Colonic mucosa (tissue), 4 donors: ENCODE results near the gene OR6S1. TPM values are rescaled to one million over a fixed set of nuclear protein-coding genes. Genes with fewer than 3 reads are reported as not detected.

Source experiments
- DNase-seq: peaks from one replicate; pipeline ENCODE4 v3.0.0-alpha.2; 2020
- H3K27ac ChIP-seq: fragments of 200-600 bp; one replicate; pipeline ENCODE4 v1.8.0; 2021
- H3K27me3 ChIP-seq: fragments of 200-600 bp; one replicate; pipeline ENCODE4 v1.8.0; 2021
- H3K36me3 ChIP-seq: fragments of 200-600 bp; one replicate; pipeline ENCODE4 v1.8.0; 2021
- H3K4me1 ChIP-seq: fragments of 200-600 bp; one replicate; pipeline ENCODE4 v1.8.0; 2021; ENCODE audit warnings: mild to moderate bottlenecking
- H3K4me3 ChIP-seq: fragments of 200-600 bp; one replicate; pipeline ENCODE4 v1.8.0; 2021
- H3K9ac ChIP-seq, 2 donors: one replicate each; pipeline ENCODE4 v1.7.0; 2013; ENCODE audit warnings: control low read depth in 2 of 2, low read depth in 2 of 2, low read length in 2 of 2
- H3K9me3 ChIP-seq: fragments of 200-600 bp; one replicate; pipeline ENCODE4 v1.8.0; 2021
- CTCF ChIP-seq: fragments of 200-600 bp; IDR thresholded peaks from one replicate; pipeline ENCODE4 v1.8.0; 2022; ENCODE audit warnings: antibody characterized with exemption, mild to moderate bottlenecking
- intact Hi-C: fragments of 100-400 bp; cut with DNase I; formaldehyde crosslinking; loops from one replicate; pipeline ENCODE4 v1.14.1; 2022
- total RNA-seq, 2 donors: library from RNA; stranded (reverse); fragmentation: NEBNext Ultra II Directional in 1 of 2; extraction: Animal tissue kit (Norgen Biotek cat#: 25700) in 1 of 2; gene quantifications; one replicate each; pipeline ENCODE4 v1.2.1, GENCODE V29; 2021
- donor health status: healthy.
- donor health status: DM: no; HTN: no; CAD: no.
- donor health status: DM: no; HTN: no; CAD: no.

The OR6S1 gene
- total RNA-seq, 2 donors from 2014 or later, result not detected

- Histone ChIP-seq H3K4me3 (peak overlapping the region; percentile 78), H3K27me3 (no peaks in the 10 kb centered on the region), H3K27ac (no peak overlapping the region), H3K36me3 (no peaks in the 10 kb centered on the region), H3K9ac (peak overlapping the region; percentile 73 to 76), H3K9me3 (no peaks in the 10 kb centered on the region), H3K4me1 (no peaks in the 10 kb centered on the region)
- intact Hi-C loops, result no loop called here
- DNase-seq, result peak; percentile 89
- TF ChIP-seq CTCF, result no peak
Measured at GRCh38 chr14:20610002-20610765, 31.3 kb downstream of the OR6S1 start.

DNA sequence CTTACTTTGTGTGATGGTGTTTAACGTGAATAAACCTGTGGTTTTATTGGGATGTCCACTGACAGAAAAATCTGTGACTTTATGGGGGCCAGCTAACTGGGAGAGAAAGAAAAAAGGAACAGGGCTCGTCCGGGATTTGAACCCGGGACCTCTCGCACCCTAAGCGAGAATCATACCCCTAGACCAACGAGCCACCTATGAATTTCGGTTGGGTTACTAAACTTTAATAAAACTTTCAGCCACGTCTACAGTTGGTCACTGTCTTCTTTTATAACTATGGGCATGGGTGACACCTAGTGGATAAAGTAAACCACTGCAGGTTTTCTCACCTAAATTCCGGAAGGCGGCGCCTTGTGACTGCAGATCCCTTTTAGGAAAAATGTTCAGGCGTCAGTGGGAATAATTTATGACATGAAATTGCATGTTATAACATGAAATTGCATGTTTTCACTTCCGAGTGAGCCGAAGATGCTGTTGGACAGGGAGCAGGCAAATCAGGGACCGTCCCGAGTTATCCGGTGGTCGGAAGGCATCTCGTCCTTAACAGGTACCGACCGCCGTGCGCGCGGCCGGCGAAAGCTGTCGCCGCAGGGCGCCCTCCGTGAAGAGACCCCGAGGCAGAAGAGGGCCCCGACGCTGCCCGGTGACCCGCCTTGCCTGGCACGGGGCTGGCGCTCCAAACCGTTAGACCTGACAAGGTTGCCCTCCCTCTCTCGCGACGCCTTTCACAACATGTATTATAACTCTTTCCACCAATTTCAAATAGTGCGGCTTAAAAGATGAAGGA, 32.1 kb downstream of the OR6S1 start:
- DNase-seq, result peak; percentile 78
- no peaks in the 10 kb centered on the region for H3K9me3 ChIP-seq
- H3K36me3 ChIP-seq, result no peaks in the 10 kb centered on the region
- no peak overlapping the region for H3K27ac ChIP-seq
- no peaks in the 10 kb centered on the region for H3K4me1 ChIP-seq
- H3K27me3 ChIP-seq, result no peaks in the 10 kb centered on the region
- H3K9ac ChIP-seq, result peak overlapping the region; percentile 73 to 76
- intact Hi-C loops, result loop anchor here (2.0 to 10.0 kb wide), 4 partner anchors 79 to 282 kb away; partner anchors contain the start of gene TEP1
- peak overlapping the region; percentile 78 for H3K4me3 ChIP-seq
- TF ChIP-seq CTCF, result peak; percentile 94

DNA sequence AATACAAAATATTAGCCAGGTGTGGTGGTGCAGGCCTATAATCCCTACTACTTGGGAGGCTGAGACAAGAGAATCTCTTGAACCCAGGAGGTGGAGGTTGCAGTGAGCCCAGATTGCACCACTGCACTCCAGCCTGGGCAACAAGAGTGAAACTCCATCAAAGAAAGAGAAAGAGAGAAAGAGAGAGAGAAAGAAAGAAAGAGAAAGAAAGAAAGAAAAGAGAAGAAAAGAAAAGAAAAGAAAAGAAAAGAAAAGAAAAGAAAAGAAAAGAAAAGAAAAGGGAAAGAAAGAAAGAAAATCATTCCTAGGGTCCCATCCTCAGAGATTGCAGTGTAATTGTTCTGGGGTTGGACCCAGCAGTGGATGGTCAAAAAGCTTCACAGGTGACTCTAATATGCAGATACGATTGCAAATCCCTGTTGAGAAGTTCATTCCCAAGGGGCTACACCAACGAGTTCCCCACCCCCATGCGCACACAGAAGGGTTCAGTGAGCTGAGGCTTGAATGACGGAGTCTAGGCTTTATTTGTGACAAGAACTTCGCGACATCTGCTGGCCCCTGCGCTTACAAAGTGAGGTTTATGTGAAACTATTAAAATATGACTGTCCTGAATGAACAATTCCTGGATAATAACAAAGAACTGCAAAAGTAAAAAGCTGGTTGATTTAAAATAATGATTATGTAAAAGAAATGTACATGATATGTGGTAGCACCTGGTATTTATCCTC, 32.9 kb downstream of the OR6S1 start:
- Histone ChIP-seq H3K27ac (no peak overlapping the region), H3K36me3 (no peaks in the 10 kb centered on the region), H3K27me3 (no peaks in the 10 kb centered on the region), H3K9me3 (no peaks in the 10 kb centered on the region), H3K4me1 (no peaks in the 10 kb centered on the region), H3K4me3 (no peak overlapping the region), H3K9ac (no peak overlapping the region)
- intact Hi-C loops, result loop anchor here (2.0 to 10.0 kb wide), 4 partner anchors 78 to 281 kb away; partner anchors contain the start of gene TEP1
- TF ChIP-seq CTCF, result no peak
- no peak for DNase-seq

GRCh38 chr14:20607617-20608016, 33.9 kb downstream of the OR6S1 start:
- H3K4me3 ChIP-seq, result no peak overlapping the region
- H3K4me1 ChIP-seq, result no peaks in the 10 kb centered on the region
- TF ChIP-seq CTCF, result no peak
- H3K9me3 ChIP-seq, result no peaks in the 10 kb centered on the region
- H3K9ac ChIP-seq, result no peak overlapping the region
- H3K27ac ChIP-seq, result no peak overlapping the region
- H3K36me3 ChIP-seq, result no peaks in the 10 kb centered on the region
- intact Hi-C loops, result loop anchor here (2.0 to 10.0 kb wide), 4 partner anchors 77 to 280 kb away; partner anchors contain the start of gene TEP1
- H3K27me3 ChIP-seq, result no peaks in the 10 kb centered on the region
- DNase-seq, result no peak

DNA sequence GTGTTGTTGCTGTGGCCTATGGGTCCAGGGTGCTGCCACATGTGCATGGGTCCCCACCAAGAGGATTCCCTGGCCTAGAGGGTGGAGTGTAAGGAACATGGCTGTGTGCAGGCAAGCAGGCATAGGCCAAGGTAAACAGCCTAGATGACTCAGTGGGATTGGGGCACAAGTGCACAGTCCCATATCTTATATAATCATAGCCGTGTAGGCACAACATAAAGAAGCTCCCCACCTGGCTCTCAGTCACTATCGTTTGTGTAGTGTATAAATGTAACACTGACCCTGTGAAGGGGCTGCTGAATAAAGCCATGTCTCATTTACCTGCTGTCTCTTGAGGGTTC, 34.6 kb downstream of the OR6S1 start:
- no peak for TF ChIP-seq CTCF
- no peaks in the 10 kb centered on the region for H3K36me3 ChIP-seq
- no peak overlapping the region for H3K9ac ChIP-seq
- no peaks in the 10 kb centered on the region for H3K4me1 ChIP-seq
- no peaks in the 10 kb centered on the region for H3K27me3 ChIP-seq
- H3K27ac ChIP-seq, result no peak overlapping the region
- intact Hi-C loops, result loop anchor here (5.0 to 10.0 kb wide), 3 partner anchors 132 to 280 kb away; partner anchors contain the start of gene TEP1
- no peak for DNase-seq
- H3K9me3 ChIP-seq, result no peaks in the 10 kb centered on the region
- no peak overlapping the region for H3K4me3 ChIP-seq
